GM12873 (cell line): ENCODE results near the gene SIDT1.

Experiments
- TF ChIP-seq, protein P1 (sequence below): IDR thresholded peaks from 2 replicates; pipeline ENCODE4 v1.5.1; 2012; ENCODE audit warnings: low read depth, mild to moderate bottlenecking, moderate library complexity, low read length, control low read depth; ENCODE audit not compliant: insufficient read depth; ENCODE audit errors: missing control alignments

SIDT1 gene

GRCh38 chr3:113556946-113557335 is 24.6 kb downstream of the SIDT1 start:
- TF ChIP-seq, protein P1, sequence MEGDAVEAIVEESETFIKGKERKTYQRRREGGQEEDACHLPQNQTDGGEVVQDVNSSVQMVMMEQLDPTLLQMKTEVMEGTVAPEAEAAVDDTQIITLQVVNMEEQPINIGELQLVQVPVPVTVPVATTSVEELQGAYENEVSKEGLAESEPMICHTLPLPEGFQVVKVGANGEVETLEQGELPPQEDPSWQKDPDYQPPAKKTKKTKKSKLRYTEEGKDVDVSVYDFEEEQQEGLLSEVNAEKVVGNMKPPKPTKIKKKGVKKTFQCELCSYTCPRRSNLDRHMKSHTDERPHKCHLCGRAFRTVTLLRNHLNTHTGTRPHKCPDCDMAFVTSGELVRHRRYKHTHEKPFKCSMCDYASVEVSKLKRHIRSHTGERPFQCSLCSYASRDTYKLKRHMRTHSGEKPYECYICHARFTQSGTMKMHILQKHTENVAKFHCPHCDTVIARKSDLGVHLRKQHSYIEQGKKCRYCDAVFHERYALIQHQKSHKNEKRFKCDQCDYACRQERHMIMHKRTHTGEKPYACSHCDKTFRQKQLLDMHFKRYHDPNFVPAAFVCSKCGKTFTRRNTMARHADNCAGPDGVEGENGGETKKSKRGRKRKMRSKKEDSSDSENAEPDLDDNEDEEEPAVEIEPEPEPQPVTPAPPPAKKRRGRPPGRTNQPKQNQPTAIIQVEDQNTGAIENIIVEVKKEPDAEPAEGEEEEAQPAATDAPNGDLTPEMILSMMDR = no peak

DNA sequence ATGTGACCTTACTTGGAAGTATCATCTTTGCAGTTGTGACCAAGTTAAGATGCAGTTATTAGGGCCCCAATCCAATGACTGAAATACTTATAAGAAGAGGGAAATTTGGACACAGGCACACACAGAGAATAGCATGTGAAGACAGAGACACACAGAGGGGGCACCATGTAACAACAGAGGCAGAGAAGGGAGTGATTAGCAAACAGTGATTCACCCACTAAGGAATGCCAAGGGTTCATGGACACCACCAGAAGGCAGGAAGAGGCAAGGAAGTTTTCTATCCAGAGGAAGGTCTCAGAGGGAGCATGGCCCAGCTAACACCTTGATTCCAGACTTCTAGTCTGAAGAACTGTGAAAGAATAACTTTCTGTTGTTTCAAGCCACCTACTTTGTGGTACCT is 25.0 kb downstream of the SIDT1 start:
- TF ChIP-seq, protein P1 = no peak

GRCh38 chr3:113559009-113559408 is 26.7 kb downstream of the SIDT1 start:
- TF ChIP-seq, protein P1 = no peak

GRCh38 chr3:113560271-113560670 is 27.9 kb downstream of the SIDT1 start:
- TF ChIP-seq, protein P1 = no peak

- TF ChIP-seq, protein P1 = no peak
Measured at GRCh38 chr3:113560831-113561623, 28.7 kb downstream of the SIDT1 start.

DNA sequence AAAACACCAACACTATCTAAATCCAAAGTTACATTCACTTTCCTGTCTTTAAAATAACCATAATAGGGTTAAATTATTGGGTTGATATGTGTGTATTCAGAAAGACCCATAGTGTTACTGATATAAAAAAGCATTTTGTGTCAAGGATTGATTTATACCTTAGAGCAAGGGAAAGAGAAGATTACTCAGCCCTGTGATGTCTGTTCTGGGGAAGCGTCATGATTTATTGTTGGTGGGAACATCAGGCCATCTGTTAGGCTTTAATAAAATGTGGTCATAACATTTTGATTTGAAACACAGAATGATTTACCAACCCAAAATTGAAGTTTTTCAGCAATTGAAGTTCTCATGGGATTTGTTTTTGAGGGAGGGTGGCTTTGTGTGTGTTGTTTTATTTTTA is 33.2 kb downstream of the SIDT1 start:
- TF ChIP-seq, protein P1 = no peak

DNA sequence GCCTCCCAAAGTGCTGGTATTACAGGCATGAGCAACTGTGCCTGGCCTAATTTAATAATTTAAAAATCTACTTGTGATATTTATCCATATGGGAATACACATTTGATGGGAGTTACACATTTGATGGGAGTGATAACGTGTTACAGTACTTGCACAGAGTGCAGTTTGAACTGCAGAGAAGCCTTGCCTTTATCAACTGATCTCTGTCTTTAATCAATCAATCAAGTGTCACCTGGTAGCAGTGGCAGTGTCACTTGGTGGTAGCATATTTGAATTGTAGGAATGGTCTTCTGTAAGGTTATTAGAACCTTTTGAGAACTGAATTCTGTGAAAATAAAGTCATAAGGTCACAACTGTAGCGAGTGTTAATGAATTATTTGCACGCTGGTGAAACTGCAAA is 37.8 kb downstream of the SIDT1 start:
- TF ChIP-seq, protein P1 = no peak
